Activated CD8-positive, alpha-beta memory T cell treated with anti-CD3 and anti-CD28 coated beads, Interleukin-2, amount 50 U/mL, for 1 hour (primary cell): ENCODE results near the gene MBD3.
"Not testable (repeated sequence)": the region's sequence is repeated elsewhere in the genome, so short reads cannot be mapped to it uniquely, and the experiment has no call there.

Source experiments
- DNase-seq: peaks from one replicate; pipeline ENCODE4 v3.0.0-alpha.2; 2020; ENCODE audit errors: extremely low read depth

MBD3 gene, protein sequence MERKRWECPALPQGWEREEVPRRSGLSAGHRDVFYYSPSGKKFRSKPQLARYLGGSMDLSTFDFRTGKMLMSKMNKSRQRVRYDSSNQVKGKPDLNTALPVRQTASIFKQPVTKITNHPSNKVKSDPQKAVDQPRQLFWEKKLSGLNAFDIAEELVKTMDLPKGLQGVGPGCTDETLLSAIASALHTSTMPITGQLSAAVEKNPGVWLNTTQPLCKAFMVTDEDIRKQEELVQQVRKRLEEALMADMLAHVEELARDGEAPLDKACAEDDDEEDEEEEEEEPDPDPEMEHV

DNA sequence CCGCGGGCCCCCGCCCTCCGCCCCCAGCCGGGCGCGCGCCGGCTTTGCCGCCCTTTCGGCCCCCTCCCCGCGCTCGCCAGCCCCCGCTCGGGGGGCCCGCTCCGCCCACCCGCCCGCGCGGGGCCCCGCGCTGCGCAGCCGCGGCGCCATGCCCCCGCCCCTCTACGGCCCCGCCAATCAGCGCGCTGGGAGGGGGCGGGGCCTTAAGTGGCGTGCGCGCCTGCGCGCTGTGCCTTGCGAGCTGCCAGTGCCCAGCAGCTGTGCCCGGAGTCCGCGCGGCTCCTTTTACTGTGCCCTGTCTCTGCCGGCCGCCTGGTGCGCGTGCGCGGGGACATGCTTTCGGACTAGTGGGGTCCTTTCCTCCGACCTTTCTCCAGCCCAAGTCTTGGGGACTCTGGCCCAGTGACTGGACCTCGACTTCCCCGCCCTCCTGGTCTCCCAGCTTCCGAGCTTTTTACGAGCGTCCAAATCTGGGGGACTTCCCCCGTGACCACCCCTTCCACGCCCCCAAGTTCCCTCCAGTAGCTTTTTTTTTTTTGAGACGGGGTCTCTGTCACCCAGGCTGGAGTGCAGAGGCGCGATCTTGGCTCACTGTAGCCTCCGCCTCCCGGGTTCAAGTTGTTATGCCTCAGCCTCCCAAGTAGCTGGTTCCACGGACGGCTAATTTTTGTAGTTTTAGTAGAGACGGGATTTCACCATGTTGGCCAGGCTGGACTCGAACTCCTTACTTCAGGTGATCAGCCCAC is at the start of gene MBD3:
MBD3 (minus strand) TSS at position 111 of the 746 bp plus-strand sequence. CDS start 234 bp downstream, outside the sequence.
- DNase-seq = no peak

DNA sequence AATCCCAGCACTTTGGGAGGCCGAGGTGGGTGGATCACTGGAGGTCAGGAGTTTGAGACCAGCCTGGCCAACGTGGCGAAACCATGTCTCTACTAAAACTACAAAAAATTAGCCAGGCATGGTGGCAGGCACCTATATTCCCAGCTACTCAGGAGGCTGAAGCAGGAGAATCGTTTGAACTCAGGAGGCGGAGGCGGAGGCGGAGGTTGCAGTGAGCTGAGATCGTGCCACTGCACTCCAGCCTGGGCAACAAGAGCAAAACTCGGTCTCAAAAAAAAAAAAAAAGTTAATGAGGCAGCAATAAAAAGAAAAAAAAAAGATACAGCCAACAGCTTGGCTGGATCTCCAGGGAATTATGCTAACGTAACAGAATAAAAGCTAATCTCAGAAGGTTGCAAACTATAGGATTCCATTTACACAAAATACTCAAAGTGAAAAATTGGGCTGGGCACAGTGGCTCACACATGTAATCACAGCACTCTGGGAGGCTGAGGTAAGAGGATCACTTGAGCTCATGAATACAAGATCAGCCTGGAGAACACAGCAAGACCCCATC is 48.3 kb upstream of the MBD3 start:
- DNase-seq = not testable (repeated sequence)

DNA sequence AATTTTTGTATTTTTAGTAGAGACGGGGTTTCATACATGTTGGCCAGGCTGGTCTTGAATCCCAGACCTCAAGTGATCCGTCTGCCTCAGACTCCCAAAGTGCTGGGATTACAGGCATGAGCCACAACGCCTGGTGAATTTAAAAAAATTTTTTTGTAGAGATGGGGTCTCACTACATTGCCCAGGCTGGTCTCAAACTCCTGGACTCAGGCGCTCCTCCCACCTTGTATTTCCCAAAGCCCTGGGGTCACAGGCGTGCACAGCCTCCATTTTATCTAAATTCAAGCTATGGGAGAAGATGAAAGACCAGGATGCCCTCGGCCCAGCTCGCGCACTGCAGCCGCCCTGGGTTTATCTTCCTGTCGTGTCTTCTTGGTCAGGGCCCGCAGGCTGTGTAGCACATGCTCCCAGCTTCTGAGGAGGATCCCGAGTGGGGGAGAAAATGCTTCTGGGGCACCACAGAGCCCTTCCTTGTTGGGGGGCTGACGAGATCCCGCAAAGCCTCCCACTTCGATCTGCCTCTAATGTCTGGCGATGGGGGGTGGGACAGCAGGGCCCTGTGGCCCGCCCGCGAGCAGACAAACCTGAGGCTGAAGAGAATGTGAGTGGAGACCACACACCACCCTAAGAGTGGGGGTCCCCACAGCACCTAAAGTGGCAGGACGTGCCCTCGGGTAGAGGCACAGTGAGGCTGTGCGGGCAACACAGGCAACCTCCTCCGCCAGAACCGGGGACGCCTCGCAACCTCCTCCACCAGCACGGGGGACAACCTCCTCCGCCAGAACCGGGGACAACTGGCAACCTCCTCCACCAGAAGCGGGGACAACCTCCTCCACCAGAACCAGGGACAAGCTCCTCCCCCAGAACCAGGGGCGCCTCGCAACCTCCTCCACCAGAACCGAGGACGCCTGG is 43.9 kb upstream of the MBD3 start:
- DNase-seq = no peak

DNA sequence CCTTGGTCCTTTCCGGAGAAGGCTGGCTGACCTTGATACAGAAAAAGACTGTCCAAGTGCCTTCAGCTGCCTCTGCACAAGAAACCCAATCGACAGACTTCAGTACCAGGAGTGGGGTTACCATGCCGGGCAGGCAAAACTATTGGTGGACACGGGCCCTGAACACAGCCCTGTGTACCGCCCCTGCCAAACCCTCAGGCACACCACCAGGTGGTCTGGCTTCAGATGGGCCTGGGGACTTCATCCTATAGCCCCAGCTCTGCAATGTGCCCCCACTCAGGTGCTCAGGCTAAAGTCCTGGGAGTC is 42.2 kb upstream of the MBD3 start:
- DNase-seq = no peak

GRCh38 chr19:1634242-1634937 is 41.7 kb upstream of the MBD3 start:
- no peak for DNase-seq

- no peak for DNase-seq
Observed at GRCh38 chr19:1633269-1633826, 40.7 kb upstream of the MBD3 start.

DNA sequence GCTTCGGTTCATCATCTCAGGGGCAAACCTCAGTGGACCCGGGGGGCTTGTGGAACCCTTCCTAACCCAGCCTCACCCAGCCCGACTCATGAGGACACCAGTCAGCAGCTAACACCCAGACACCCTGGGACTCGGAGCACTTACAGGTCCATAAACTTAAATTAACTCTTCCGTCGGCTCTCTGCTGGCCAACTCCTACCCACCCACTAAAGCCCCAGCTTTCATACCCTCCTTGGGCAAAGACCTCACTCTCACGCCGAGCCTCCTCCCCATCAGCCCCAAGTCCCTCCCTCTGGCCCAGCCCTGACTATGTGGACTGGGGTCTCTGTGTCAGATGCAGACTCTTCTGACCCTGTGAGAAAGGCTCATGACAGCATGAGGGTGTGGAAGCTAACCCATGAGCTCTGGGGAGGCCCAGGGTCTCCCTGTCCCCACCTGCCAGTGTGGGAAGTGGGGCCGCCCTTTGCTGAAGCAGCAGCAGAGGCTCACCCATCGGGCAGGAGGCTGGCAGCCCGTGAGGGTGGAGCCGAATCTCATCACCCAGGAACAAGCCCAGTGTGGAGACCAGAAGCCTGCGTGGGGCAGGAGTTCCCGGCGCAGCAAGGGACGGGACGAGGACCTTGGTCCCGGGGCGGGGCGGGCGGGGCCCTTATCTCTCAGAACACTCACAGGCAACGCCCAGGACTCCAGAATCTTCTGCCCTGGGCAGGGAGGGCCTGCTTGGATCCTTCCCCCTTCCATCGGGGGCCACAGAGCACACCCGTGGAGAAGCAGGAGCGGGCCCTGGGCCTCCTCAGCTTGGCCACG is 40.0 kb upstream of the MBD3 start:
- DNase-seq = no peak

GRCh38 chr19:1631557-1632100 is 39.0 kb upstream of the MBD3 start:
- DNase-seq = no peak

DNA sequence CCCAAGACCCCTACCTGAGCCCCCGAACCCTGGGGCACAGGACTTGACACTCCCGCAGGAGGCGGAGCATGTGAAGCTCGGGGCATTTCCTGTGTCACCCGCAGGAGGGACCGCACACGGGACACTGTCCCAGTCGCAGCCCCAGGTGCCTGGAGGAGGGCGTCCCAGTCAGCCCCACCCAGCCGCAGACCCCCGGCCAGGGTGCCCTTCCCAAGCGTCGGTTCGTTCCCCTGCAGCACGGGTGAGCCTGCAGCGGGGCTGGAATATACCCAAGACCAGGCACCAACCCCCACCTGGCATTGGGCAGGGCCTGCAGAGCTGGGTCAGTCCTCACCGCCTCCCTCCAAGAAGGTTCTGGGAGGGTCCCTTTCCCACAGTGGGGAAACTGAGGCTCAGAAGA is 38.1 kb upstream of the MBD3 start:
- DNase-seq = no peak

- DNase-seq = no peak
Observed at GRCh38 chr19:1630012-1630411, 37.3 kb upstream of the MBD3 start.

- no peak for DNase-seq
Observed at GRCh38 chr19:1629256-1629808, 36.7 kb upstream of the MBD3 start.

DNA sequence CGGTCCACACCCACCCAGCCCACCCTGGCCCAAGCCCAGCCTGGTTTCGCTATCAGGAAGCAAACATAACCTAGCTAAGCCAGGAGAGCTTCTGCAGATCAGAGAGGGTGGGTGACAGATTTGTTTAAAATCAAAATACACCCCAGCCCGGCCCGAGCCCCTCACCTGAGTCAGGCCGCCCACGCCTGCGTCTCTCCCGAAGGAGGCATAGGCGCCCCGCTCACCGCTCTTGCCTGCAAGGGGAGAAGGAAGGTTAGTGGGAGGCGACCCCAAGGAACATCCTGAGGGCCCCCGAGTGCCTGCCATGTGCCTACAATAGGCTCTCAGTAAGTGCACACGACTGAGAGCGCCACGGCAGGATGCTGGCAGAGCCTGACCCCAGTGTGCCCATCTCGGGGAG is 34.5 kb upstream of the MBD3 start:
- no peak for DNase-seq

DNA sequence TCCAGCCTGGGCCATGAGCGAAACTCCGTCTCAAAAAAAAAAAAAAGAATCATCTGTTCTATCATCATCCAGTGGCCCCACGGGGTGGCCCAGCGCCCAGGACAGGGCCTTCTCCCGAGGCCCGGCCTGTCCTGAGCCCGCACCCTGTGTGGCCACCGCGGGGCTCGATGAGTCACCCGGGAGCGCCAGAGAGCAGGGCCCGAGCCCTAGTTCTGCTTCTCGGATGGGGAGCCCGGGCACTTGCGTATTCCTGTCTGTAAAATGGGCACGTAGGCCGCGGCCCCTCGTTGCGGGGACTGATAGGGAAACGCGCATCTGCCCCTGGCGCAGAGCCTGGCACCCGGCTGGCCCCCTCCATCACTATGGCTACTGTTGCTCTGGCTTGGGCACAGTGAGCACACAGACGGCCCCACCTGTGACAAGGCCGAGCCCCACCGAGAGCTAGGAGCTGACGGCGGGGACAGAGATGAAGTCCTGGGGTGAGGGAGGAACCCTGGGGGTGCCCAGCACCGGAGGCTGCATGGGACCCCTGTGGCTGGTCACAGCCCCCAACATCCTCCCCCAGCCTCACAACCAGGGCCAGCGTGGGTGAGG is 33.8 kb upstream of the MBD3 start:
- DNase-seq = no peak

DNA sequence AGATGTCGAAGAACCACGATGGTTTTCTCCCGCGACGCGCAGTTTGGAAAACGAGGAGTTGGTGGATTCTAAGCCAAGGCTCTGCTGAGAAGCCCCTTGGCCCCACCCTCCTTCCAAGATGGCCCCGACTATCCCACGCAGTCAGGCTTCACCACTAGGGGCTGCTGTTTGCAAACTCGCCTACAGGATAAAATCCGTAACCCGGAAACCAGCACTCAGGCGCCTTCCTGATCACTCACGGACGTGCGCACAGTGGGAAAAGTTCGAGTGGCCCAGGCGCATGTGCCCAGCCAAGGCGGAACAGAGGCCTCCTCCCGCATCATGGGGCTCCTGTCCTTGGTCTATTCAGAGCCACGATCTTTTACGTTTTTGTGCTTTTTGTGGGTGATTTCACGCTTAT is 31.8 kb upstream of the MBD3 start:
- DNase-seq = peak; percentile 16

- no peak for DNase-seq
Observed at GRCh38 chr19:1622541-1622940, 29.9 kb upstream of the MBD3 start.

- no peak for DNase-seq
Observed at GRCh38 chr19:1622007-1622406, 29.3 kb upstream of the MBD3 start.

- no peak for DNase-seq
Observed at GRCh38 chr19:1621574-1621973, 28.9 kb upstream of the MBD3 start.

GRCh38 chr19:1621021-1621420 is 28.4 kb upstream of the MBD3 start:
- DNase-seq = no peak

DNA sequence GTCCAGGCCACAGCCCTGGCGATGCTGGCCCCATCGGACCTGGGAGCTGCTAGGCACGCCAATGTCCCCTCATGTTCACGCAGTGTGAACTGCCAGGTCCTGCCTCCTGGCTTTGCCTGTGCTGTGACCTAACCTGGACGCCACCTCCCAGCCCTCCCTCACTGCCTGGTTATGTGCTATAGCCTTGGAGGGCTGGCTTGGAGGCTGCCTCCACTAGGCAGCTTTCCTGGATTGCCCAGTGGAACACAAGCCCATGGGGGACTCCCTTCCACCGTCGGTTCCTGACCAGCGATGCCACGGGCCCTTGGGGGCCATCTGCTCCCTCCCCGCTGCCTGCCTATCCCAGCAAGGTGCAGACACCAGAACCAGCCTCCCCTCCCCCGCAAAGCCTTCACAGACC is 27.8 kb upstream of the MBD3 start:
- DNase-seq = no peak
